GM12864 (cell line): ENCODE data around the gene ZDHHC14.

Source experiments
- DNase-seq: peaks from one replicate; pipeline ENCODE4 v3.0.0-alpha.2; 2011; ENCODE audit warnings: low read depth
- H3K4me3 ChIP-seq: 2 replicates; pipeline ENCODE4 v1.5.1; 2011; ENCODE audit warnings: mild to moderate bottlenecking, low read depth, low read length, control low read depth
- TF ChIP-seq, protein P1 (sequence below): IDR thresholded peaks from 2 replicates; pipeline ENCODE4 v1.5.1; 2011; ENCODE audit warnings: low read depth, mild to moderate bottlenecking, moderate library complexity, low read length, control low read depth, inconsistent platforms; ENCODE audit errors: missing control alignments

Gene ZDHHC14

DNA sequence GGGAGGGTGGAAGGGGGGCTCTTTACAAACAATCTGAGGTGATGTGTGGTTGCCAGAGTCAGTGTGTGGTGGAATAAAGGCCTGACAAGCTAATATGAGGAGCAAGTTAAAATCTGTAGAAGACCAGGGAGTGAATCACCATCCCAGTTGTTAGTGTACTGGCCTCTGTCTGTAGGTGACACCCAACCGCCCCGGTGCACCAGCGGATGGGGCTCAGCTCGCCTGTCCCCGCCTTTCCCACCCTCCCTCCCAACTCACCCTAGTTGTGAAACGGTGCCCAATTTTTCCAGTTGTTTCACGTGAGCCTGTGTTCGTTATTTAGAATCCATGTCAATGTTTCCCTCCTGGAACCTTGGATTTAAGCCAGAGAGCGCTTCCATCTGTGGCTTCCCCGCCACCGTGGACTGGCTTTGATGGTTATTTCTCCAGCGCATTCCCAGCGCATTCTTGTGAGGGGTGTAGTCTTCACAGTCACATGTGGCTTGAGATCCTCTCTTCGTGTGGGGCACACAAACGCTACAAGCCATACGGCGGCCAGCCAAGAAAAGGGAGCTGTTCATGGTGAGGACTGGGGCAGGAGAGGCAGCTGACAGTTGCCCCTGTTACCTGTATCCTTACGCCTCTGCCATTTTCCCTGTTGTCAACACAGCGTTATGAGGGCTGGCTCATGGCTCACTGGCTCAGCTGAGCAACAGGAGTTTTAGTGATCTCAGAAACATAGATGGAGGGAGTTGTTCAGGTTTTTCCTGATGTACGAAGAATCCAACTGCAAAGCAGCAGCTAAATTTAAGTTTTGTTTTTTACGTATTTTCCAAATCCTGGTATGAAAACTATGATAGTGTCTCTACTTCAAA, 137.6 kb downstream of the ZDHHC14 start:
- H3K4me3 ChIP-seq = no peak overlapping the region
- TF ChIP-seq, protein P1, sequence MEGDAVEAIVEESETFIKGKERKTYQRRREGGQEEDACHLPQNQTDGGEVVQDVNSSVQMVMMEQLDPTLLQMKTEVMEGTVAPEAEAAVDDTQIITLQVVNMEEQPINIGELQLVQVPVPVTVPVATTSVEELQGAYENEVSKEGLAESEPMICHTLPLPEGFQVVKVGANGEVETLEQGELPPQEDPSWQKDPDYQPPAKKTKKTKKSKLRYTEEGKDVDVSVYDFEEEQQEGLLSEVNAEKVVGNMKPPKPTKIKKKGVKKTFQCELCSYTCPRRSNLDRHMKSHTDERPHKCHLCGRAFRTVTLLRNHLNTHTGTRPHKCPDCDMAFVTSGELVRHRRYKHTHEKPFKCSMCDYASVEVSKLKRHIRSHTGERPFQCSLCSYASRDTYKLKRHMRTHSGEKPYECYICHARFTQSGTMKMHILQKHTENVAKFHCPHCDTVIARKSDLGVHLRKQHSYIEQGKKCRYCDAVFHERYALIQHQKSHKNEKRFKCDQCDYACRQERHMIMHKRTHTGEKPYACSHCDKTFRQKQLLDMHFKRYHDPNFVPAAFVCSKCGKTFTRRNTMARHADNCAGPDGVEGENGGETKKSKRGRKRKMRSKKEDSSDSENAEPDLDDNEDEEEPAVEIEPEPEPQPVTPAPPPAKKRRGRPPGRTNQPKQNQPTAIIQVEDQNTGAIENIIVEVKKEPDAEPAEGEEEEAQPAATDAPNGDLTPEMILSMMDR = no peak
- DNase-seq = no peak

- no peak overlapping the region for H3K4me3 ChIP-seq
- DNase-seq = no peak
- TF ChIP-seq, protein P1 = no peak
These were observed 138.5 kb downstream of the ZDHHC14 start for GRCh38 chr6:157519255-157520116.

DNA sequence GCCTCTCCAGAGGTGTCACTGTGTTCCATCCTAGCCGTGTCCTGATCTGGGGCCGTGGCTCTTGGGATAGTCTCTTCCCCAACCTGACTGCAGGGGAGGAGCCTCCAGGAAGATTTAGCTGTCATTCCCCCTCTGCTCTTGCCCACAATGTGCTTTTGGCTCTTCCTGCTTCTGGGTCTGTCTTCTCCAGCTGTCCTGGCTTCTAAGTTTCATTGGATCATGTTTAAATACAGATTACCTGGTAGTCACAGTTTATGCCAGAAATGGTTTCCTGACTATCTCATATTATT, 139.1 kb downstream of the ZDHHC14 start:
- TF ChIP-seq, protein P1 = no peak
- no peak for DNase-seq
- H3K4me3 ChIP-seq = no peak overlapping the region

DNA sequence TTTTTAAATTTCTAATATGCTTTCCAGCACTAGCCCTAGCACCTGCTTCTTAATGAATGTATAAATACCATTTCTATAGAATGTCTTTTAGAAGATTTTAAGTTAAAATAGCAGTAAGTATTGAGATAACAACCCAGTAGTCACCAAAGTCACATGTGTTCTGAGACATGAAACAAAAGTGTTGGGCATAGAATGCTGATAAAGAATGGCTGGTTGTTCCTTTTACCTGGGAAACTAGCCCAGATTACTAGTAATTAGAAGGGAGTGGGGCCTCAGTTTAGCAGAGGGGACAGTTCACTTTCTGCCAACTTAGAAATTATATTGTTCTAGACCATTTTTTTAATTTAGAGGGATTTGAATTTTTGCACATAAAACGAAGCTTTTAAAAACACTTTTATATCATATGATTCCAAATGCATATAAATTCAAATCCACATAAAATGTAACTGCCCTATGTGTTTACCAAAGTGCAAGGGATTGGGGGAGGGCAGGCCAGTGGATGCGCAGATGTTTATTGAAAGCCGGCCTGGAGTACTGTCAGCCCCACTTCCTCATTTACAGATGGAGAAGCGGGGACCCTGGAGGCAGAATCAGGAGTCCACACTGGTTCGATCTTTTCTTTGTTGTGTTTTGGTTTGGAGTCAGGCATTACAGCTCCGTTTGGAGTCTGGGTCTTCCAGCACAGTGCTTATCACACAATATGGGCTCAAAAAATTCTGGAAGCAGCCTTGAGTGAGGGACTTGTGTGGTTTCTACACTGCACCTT, 139.8 kb downstream of the ZDHHC14 start:
- no peak for DNase-seq
- H3K4me3 ChIP-seq = no peak overlapping the region
- TF ChIP-seq, protein P1 = no peak

- TF ChIP-seq, protein P1 = no peak
- no peak for DNase-seq
These were observed 140.7 kb downstream of the ZDHHC14 start for GRCh38 chr6:157521362-157522335.

GRCh38 chr6:157522472-157522871, 141.5 kb downstream of the ZDHHC14 start:
- TF ChIP-seq, protein P1 = no peak
- DNase-seq = no peak
- H3K4me3 ChIP-seq = no peak overlapping the region

More at GRCh38 chr6:157521362-157522335, 140.7 kb downstream of the ZDHHC14 start:
- H3K4me3 ChIP-seq = no peak overlapping the region
